ENCODE data around the gene CAGE1.
"Not testable (repeated sequence)": the region's sequence is repeated elsewhere in the genome, so short reads cannot be mapped to it uniquely, and the experiment has no call there.

GRCh38 chr6:7321866-7322265 is 67.7 kb downstream of the CAGE1 start:
- not testable (repeated sequence) for TF ChIP-seq CTCF (optimal IDR thresholded peaks at IDR 0.05 in 1 of 3, IDR thresholded peaks at IDR 0.05 in 1 of 3, conservative IDR thresholded peaks at IDR 0.05 in 1 of 3; ENCODE audit: extremely low read depth in 1 of 3, insufficient read depth in 2 of 3, low read length in 3 of 3); EZH2 (IDR thresholded peaks at IDR 0.05; ENCODE audit: low read length)

Measured in keratinocyte (primary cell).